Stimulated activated CD8-positive, alpha-beta memory T cell treated with anti-CD3 and anti-CD28 coated beads, Interleukin-2, amount 100 ng/mL, for 48 hours (primary cell): Measurements from ENCODE around the gene AGPAT1.
A peak's percentile ranks its signal among the peaks of the same experiment; 100 is the strongest.
"Not testable (repeated sequence)": the region's sequence is repeated elsewhere in the genome, so short reads cannot be mapped to it uniquely, and the experiment has no call there.

Source experiments
- DNase-seq, 2 donors: peaks; one replicate each; pipeline ENCODE4 v3.0.0-alpha.2; 2020; ENCODE audit warnings: low read depth in 2 of 2

The AGPAT1 gene

GRCh38 chr6:32175711-32176475, at the start of gene AGPAT1:
TSS of gene AGPAT1 (minus strand) at chr6:32176084. CDS start at chr6:32171496, 4,588 bp downstream.
- DNase-seq: peak; percentile 91 to 97

DNA sequence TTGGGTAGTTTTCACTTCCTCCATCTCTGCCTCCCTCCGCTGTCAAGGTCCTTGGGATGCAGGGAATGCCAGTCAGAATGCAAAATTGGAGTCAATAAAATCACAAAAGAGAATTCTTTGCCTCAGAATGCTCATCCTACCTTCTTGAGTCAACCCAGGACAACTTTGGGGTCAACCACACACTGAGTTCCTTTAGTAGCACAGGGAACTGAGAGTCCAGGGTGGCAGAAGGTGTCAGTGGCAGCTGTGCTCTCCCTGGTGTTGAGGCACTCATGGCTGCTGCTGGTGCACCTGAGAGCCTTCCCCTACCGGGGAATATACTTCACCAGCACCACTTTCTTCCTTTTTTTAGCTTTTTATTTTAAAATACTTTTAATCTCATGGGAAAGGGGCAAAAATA, 48.8 kb upstream of the AGPAT1 start:
- DNase-seq: no peak

DNA sequence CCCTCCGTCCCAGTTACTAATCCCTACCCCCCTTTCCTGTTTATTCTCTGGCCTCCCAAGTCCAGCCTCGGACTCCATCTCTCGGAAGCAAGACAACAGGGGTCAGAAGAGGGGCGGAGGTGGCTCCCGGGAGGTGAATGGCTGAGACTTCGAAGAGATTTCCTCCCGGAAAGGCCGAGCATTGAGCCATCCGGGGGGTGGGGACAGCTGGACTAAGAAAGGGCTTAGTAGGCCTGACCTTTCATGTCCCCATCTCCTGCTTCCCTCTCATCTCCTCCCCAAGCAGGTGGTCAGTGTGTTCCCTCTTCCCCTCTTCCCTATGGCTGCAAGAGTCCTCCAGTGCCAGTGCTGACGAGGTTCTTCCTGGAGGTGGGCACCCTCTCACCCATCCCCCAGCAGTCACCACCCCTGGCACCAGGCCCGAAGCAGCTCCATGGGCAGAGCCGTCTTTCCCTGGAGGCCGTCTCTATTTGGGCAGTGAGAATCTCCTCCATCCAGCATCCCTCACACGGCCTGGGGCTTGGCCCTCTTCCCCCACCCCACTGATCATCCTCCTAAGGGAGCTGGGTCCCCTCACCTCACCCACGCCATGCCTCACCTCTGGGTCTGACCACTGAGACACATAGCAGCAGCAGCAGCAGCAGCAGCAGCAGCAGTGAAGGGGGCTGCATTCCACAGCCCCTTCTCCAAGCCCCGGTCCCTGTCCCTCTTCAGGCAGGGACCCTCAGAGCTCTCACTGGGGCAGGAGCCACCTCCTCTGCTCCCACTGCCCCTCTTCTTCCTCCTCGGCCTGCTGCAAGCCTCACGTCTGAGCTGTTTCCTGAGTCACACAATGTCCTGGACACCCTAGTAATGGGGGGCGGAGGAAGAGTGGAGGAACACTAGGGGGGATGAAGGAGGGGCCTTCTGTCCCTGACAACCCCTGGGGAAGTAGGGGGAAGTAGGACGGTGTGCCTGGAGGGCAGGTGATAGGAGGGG, 47.7 kb upstream of the AGPAT1 start, which contains the start of gene NOTCH4:
Gene NOTCH4 (minus strand): TSS at position 810 of the 978 bp plus-strand sequence. CDS start 139 bp downstream, at position 671.
- DNase-seq: no peak

GRCh38 chr6:32222333-32223230, 46.7 kb upstream of the AGPAT1 start:
- no peak for DNase-seq

DNA sequence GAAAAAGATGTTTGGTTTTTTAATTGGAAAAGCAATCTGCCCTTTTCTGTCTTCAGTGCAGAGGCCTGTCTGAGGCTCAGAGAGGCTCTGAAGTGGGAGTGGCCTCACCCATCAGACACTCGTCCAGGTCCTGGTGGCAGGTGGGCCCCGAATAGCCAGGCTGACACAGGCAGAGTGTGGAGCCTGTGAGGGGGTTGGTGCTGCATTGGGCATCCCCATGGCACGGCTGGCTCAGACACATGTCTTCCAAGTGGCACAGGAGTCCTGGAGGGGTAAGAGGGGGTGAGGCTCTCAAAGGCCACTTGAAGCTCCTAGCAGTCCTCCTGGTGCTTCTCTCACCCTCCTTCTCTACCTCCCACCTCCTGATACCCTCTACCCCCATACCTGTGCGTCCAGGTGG, 44.1 kb upstream of the AGPAT1 start:
- no peak for DNase-seq

GRCh38 chr6:32218167-32218566, 42.3 kb upstream of the AGPAT1 start:
- DNase-seq: no peak

GRCh38 chr6:32216998-32217397, 41.1 kb upstream of the AGPAT1 start:
- DNase-seq: no peak

- DNase-seq: no peak
Measured at GRCh38 chr6:32216285-32216684, 40.4 kb upstream of the AGPAT1 start.

DNA sequence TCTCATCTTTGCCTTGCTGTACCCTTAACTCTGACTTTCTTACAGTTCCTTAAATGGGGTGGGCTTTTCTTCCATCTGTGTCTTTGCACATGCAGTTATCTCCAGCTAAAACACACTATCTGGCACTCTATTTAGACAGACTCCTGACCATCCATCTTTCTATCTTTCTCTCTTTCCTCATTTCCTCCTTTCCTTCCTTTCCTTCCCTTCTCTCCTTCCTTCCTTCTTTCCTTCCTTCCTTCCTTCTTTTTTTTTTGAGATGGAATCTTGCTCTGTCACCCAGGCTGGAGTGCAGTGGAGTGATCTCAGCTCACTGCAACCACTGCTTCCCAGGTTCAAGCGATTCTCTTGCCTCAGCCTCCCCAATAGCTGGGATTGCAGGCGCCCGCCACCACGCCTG, 39.7 kb upstream of the AGPAT1 start:
- no peak for DNase-seq

- no peak for DNase-seq
Measured at GRCh38 chr6:32214126-32214525, 38.2 kb upstream of the AGPAT1 start.

DNA sequence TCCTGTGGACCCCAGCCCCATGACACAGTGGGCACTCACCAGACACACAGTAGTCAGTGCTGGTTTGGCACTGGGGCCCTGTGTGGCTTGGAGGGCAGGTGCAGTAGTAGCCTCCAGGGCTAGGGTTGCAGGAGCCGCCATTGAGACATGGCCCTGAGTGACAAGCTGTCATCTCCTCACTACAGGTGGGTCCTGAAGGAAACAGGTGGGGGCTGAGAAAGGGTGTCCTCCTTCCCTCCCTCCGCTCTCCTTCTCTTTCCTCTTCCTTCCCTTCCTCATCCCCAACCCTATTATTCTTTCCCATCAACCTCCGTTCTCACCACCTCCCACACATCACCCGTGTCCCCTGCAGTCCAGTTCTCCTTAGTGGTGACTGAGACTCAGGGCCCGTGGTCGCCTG, 37.8 kb upstream of the AGPAT1 start:
- no peak for DNase-seq

DNA sequence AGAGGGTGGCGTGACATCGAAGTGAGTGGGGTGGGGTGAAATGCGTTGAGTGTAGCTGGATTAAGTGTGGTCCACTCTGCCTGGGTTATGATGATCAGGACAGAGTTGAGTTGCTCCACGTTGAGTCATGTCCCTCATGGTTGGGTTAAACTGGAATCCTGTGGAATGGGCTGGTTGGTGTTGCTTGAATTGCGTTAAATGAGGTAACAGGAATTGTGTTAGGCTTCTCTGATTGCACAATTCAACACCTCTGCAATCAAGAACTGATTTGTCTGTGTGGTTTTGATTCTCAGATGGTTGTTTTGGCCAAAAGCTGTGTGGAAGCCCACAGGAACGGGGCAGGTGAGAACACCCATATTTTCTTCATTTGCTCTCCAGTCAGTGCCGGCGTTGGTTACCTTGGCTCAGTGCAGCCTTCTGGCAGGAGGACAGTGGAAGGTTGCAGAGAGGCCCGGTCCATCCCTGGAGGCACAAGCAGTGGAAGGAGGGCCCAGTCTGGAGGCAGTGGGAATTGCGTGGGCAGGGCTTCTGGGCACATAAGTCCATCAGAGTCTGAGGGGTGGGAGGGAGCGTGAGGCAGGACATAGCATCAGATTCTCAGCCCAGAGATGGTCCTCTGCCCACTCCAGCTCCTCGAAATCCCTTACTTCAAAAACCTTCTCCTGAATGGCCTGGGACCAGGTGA, 36.3 kb upstream of the AGPAT1 start:
- no peak for DNase-seq

- not testable (repeated sequence) for DNase-seq
Measured at GRCh38 chr6:32211432-32211831, 35.5 kb upstream of the AGPAT1 start.

GRCh38 chr6:32210191-32210601, 34.3 kb upstream of the AGPAT1 start:
- DNase-seq: no peak

GRCh38 chr6:32208996-32209395, 33.1 kb upstream of the AGPAT1 start:
- no peak for DNase-seq

- no peak for DNase-seq
Measured at GRCh38 chr6:32204268-32204715, 28.4 kb upstream of the AGPAT1 start.

DNA sequence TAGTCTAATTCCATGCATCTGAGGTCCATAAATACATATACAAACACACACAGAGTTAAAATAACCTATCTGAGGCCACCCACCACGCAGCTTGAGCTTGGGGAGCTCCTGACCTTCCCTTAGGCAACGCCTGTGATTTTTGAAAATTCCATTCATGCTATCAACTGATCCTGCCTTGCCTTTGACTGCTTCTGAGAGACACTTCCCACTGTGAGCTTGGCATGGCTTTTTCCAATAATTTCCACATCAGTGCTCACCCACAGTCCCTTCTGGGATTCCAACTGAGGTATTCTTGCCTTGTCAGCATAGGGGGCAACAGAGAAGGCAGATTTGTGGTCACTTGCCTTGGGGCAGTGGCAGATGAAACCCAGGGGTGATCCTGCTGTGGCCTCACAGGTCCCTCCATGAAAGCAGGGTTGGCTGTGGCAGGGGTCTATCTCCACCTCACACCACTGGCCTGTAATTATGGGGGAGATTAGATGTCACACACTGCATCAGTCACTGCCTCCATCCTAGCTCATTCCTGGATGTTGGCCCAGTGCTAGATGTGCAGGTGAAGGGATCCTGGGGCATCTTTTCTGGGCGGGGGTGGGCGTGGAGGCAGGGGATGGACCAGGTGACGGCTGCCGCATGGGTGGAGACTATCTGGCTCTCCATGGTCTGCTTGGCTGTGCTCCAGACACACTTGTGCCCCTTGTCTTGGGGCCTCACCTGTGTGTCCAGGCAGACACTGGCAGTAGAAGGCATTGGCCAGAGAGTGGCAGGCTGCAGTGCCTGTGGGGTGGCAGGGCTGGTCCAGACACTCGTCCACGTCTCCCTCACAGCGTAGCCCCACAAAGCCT, 27.8 kb upstream of the AGPAT1 start:
- no peak for DNase-seq

GRCh38 chr6:32202186-32202585, 26.3 kb upstream of the AGPAT1 start:
- no peak for DNase-seq

- no peak for DNase-seq
Measured at GRCh38 chr6:32200711-32201475, 25.0 kb upstream of the AGPAT1 start.
